GM21390 (cell line): ENCODE results near the gene PACS2.
A peak's percentile ranks its signal among the peaks of the same experiment; 100 is the strongest.

Source experiments
- ATAC-seq: cut with Tn5 transposase; IDR thresholded peaks from one replicate; pipeline ENCODE4 v1.9.1; 2021; ENCODE audit not compliant: unreplicated experiment

The PACS2 gene

GRCh38 chr14:105398726-105399465 is 84.3 kb downstream of the PACS2 start:
- ATAC-seq = peak; percentile 37

- ATAC-seq = no peak
Measured at GRCh38 chr14:105399466-105399775, 84.9 kb downstream of the PACS2 start.

GRCh38 chr14:105400016-105400415 is 85.5 kb downstream of the PACS2 start:
- ATAC-seq = no peak

GRCh38 chr14:105401699-105402098 is 87.2 kb downstream of the PACS2 start:
- no peak for ATAC-seq

GRCh38 chr14:105408592-105408991 is 94.0 kb downstream of the PACS2 start:
- no peak for ATAC-seq

- ATAC-seq = no peak
Measured at GRCh38 chr14:105409364-105409763, 94.8 kb downstream of the PACS2 start.

- ATAC-seq = no peak
Measured at GRCh38 chr14:105410642-105411016, 96.1 kb downstream of the PACS2 start.

- ATAC-seq = no peak
Measured at GRCh38 chr14:105411017-105411941, 96.7 kb downstream of the PACS2 start.

GRCh38 chr14:105411985-105412770 is 97.6 kb downstream of the PACS2 start:
- no peak for ATAC-seq

GRCh38 chr14:105412771-105413543 is 98.4 kb downstream of the PACS2 start:
- ATAC-seq = no peak

- ATAC-seq = no peak
Measured at GRCh38 chr14:105413544-105413886, 99.0 kb downstream of the PACS2 start.

- no peak for ATAC-seq
Measured at GRCh38 chr14:105414456-105415371, 100.2 kb downstream of the PACS2 start.

- ATAC-seq = no peak
Measured at GRCh38 chr14:105415481-105416428, 101.2 kb downstream of the PACS2 start.

GRCh38 chr14:105416671-105417070 is 102.1 kb downstream of the PACS2 start:
- ATAC-seq = no peak

- ATAC-seq = no peak
Measured at GRCh38 chr14:105417690-105418121, 103.2 kb downstream of the PACS2 start.

GRCh38 chr14:105418269-105419194 is 104.0 kb downstream of the PACS2 start:
- ATAC-seq = no peak
